Breast epithelium (tissue), 4 donors: ENCODE data around the gene ZNF772. TPM values are rescaled to one million over a fixed set of nuclear protein-coding genes. Genes with fewer than 3 reads are reported as not detected.
"Not testable (repeated sequence)": the region's sequence is repeated elsewhere in the genome, so short reads cannot be mapped to it uniquely, and the experiment has no call there.

ENCODE experiments used
- DNase-seq, 2 donors: peaks; one replicate each; pipeline ENCODE4 v3.0.0-alpha.2; 2019; ENCODE audit warnings: low spot score in 2 of 2
- H3K27ac ChIP-seq, 2 donors: fragments of 200-600 bp; sonication (generic) in 1 of 2; one replicate each; pipeline ENCODE4 v1.5.1; 2016 to 2019; ENCODE audit warnings: mild to moderate bottlenecking in 1 of 2
- H3K27me3 ChIP-seq, 2 donors: fragments of 200-600 bp; sonication (generic) in 1 of 2; one replicate each; pipeline versions ENCODE4 v1.5.1 to v1.6.0; 2017 to 2019; ENCODE audit warnings: control low read depth in 1 of 2, mild to moderate bottlenecking in 1 of 2
- H3K36me3 ChIP-seq: fragments of 200-600 bp; one replicate; pipeline ENCODE4 v1.5.1; 2019
- H3K4me1 ChIP-seq, 2 donors: fragments of 200-600 bp; sonication (generic); one replicate each; pipeline ENCODE4 v1.5.1; 2016 to 2019; ENCODE audit warnings: control low read depth in 1 of 2
- H3K4me3 ChIP-seq, 3 donors: fragments of 200-600 bp; sonication (generic); 1 replicate in 2 of 3; 2 replicates in 1 of 3; pipeline ENCODE4 v1.5.1; 2016 to 2019; ENCODE audit warnings: mild to moderate bottlenecking in 3 of 3, moderate library complexity in 2 of 3
- H3K9me3 ChIP-seq, 2 donors: fragments of 200-600 bp; sonication (generic) in 1 of 2; one replicate each; pipeline ENCODE4 v1.5.1; 2016 to 2019; ENCODE audit warnings: control low read depth in 1 of 2
- POLR2A ChIP-seq: fragments of 450-650 bp; IDR thresholded peaks from one replicate; pipeline ENCODE4 v1.6.1; 2016; ENCODE audit warnings: antibody characterized with exemption, mild to moderate bottlenecking, moderate library complexity
- POLR2AphosphoS5 ChIP-seq, 3 donors: sonication (generic); formaldehyde crosslinking; IDR thresholded peaks; one replicate each; pipeline ENCODE4 v1.6.1; 2017; ENCODE audit warnings: antibody characterized with exemption in 3 of 3
- intact Hi-C: fragments of 100-400 bp; cut with DNase I; formaldehyde crosslinking; loops from one replicate; pipeline ENCODE4 v1.15.1; 2023; ENCODE audit warnings: low total_unique reads
- total RNA-seq, 3 donors: library from RNA; depleted of rRNA; stranded (reverse); fragments of >200 nt; gene quantifications; one replicate each; pipeline ENCODE4 v1.1.0, GENCODE V29; 2016
- TF ChIP-seq, protein P1 (sequence below), 3 donors: fragments of 450-650 bp; IDR thresholded peaks; one replicate each; pipeline ENCODE4 v1.5.1; 2016 to 2017; ENCODE audit warnings: antibody characterized with exemption in 3 of 3, mild to moderate bottlenecking in 3 of 3, moderate library complexity in 3 of 3

Gene ZNF772
- total RNA-seq, 3 donors from 2014 or later, result 8.5 to 26.9 (median 19.7) TPM

DNA sequence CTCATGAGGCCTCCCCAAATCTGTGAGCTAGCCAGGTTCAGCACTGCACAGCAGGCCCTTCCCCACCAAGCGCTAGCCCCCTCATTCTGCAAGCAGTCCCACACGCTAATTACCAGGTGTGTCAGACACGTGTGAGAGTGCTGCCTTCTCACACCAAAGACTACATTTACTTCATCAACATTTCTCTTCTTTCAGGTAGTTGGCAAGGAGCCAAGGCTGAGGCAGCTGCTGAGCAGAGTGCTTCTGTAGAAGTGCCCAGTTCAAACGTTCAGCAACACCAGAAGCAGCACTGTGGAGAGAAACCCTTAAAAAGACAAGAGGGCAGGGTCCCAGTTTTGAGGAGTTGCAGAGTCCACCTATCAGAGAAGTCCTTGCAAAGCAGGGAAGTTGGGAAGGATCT is 28.8 kb upstream of the ZNF772 start:
- TF ChIP-seq, protein P1, sequence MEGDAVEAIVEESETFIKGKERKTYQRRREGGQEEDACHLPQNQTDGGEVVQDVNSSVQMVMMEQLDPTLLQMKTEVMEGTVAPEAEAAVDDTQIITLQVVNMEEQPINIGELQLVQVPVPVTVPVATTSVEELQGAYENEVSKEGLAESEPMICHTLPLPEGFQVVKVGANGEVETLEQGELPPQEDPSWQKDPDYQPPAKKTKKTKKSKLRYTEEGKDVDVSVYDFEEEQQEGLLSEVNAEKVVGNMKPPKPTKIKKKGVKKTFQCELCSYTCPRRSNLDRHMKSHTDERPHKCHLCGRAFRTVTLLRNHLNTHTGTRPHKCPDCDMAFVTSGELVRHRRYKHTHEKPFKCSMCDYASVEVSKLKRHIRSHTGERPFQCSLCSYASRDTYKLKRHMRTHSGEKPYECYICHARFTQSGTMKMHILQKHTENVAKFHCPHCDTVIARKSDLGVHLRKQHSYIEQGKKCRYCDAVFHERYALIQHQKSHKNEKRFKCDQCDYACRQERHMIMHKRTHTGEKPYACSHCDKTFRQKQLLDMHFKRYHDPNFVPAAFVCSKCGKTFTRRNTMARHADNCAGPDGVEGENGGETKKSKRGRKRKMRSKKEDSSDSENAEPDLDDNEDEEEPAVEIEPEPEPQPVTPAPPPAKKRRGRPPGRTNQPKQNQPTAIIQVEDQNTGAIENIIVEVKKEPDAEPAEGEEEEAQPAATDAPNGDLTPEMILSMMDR (IDR thresholded peaks at IDR 0.05), result no peak
- TF ChIP-seq POLR2AphosphoS5 (IDR thresholded peaks at IDR 0.05) (no peak), POLR2A (no peak)
- no peaks in the 10 kb centered on the region for H3K4me1 ChIP-seq
- peak overlapping the region in 1 of 3 donors; percentile 8 for H3K4me3 ChIP-seq
- DNase-seq, result no peak
- H3K27ac ChIP-seq, result no peak overlapping the region
- H3K9me3 ChIP-seq, result peaks cover 58 to 79% of the 10 kb centered on the region in 2 donors
- no peaks in the 10 kb centered on the region for H3K27me3 ChIP-seq
- intact Hi-C loops, result no loop called here
- H3K36me3 ChIP-seq, result peaks cover 17% of the 10 kb centered on the region

DNA sequence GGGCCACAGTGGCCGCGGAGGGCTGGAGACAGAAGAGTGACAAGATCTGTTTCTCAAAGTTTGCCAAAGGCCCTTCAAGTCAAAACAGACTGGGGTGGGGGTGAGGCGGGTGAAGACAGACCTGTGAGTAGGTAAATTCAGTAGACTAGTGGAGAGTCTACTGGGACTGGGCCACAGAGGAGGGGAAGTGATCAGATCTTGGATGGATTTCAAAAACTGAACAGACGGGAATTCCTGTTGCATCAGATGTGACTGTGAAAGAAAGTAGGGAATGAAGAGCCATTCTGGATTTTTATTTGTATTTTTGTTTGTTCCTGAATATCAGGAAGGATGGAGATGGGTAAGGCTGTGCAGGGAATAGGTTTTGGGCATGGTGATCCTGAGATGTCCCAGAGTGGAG is 23.0 kb upstream of the ZNF772 start:
- H3K27me3 ChIP-seq, H3K4me1 ChIP-seq, DNase-seq, H3K36me3 ChIP-seq, intact Hi-C loops, H3K27ac ChIP-seq: not testable (repeated sequence)
- H3K9me3 ChIP-seq, result peaks cover 28 to 35% of the 10 kb centered on the region in 2 donors
- H3K4me3 ChIP-seq, result peak overlapping the region; percentile 79 to 86 (median 83)

DNA sequence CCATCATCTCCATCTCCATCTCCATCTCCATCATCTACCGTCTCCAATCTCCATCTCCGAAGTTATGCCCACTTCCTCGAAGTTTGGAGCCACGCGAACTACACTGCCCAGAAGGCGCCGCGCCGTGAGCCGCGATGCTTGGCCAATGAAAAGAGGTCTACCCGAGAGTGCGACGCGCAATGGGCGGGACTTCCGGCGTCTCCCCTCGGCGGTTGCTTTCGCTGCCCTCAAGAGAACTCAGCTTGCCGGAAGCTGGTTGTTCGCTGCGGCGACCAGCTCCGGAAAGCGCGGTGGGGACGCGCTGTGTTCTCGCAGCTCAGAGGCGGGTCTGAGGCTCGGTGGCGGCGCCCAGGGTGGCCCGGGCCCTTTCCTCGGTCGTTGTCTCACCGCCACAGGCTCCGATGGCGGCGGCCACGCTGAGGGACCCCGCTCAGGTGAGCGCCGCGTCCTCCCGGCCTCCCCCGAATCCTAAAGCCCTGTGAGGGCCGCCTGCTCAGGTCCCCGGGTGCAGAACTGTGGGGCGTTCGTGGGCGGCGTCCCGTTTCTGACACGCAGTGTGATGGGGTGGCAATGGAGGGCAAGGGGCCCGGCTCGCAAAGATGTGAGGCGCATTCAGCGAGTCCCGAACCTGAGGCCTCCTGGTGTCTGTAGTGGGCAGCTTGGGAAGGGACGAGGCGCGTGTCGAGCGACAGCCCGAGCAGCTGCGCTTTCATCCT is 22.5 kb upstream of the ZNF772 start, which contains the start of gene ZNF773:
ZNF773 (plus strand) TSS at position 259 of the 716 bp plus-strand sequence; CDS start at position 402, 143 bp downstream.
- peak within 1 kb of the TSS; percentile 90 to 97 for H3K27ac ChIP-seq
- H3K36me3 ChIP-seq, result not testable (repeated sequence)
- TF ChIP-seq POLR2AphosphoS5 (IDR thresholded peaks at IDR 0.05) (peak in 2 of 3 donors; percentile 46 to 87), POLR2A (peak; percentile 30)

DNA sequence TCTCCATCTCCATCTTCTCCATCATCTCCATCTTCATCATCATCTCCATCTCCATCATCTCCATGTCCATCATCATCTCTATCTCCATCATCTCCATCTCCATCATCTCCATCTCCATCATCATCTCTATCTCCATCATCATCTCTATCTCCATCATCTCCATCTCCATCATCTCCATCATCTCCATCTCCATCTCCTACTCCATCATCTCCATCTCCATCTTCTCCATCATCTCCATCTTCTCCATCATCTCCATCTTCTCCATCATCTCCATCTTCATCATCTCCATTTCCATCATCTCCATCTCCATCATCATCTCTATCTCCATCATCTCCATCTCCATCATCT is 21.9 kb upstream of the ZNF772 start:
- H3K36me3 ChIP-seq, H3K27ac ChIP-seq, DNase-seq, H3K4me1 ChIP-seq, intact Hi-C loops, H3K27me3 ChIP-seq: not testable (repeated sequence)
- H3K9me3 ChIP-seq, result peaks cover 30 to 35% of the 10 kb centered on the region in 2 donors
- peak overlapping the region in 1 of 3 donors; percentile 86 for H3K4me3 ChIP-seq

More for the DNA sequence above, 22.5 kb upstream of the ZNF772 start, which contains the start of gene ZNF773:
- Histone ChIP-seq H3K9me3 (peaks cover 30 to 32% of the 10 kb centered on the region in 2 donors), H3K4me3 (peak within 1 kb of the TSS; percentile 79 to 86 (median 83))
- H3K4me1 ChIP-seq, intact Hi-C loops, H3K27me3 ChIP-seq: not testable (repeated sequence)
- DNase-seq, result peak; percentile 91 to 95

DNA sequence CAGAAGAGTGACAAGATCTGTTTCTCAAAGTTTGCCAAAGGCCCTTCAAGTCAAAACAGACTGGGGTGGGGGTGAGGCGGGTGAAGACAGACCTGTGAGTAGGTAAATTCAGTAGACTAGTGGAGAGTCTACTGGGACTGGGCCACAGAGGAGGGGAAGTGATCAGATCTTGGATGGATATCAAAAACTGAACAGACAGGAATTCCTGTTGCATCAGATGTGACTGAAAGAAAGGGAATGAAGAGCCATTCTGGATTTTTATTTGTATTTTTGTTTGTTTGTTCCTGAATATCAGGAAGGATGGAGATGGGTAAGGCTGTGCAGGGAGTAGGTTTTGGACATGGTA is 10.9 kb upstream of the ZNF772 start:
- H3K27ac ChIP-seq, H3K36me3 ChIP-seq, H3K4me1 ChIP-seq, DNase-seq, H3K27me3 ChIP-seq, intact Hi-C loops: not testable (repeated sequence)
- Histone ChIP-seq H3K4me3 (peak overlapping the region in 2 of 3 donors; percentile 13 to 17), H3K9me3 (peaks cover 11 to 26% of the 10 kb centered on the region in 2 donors)

DNA sequence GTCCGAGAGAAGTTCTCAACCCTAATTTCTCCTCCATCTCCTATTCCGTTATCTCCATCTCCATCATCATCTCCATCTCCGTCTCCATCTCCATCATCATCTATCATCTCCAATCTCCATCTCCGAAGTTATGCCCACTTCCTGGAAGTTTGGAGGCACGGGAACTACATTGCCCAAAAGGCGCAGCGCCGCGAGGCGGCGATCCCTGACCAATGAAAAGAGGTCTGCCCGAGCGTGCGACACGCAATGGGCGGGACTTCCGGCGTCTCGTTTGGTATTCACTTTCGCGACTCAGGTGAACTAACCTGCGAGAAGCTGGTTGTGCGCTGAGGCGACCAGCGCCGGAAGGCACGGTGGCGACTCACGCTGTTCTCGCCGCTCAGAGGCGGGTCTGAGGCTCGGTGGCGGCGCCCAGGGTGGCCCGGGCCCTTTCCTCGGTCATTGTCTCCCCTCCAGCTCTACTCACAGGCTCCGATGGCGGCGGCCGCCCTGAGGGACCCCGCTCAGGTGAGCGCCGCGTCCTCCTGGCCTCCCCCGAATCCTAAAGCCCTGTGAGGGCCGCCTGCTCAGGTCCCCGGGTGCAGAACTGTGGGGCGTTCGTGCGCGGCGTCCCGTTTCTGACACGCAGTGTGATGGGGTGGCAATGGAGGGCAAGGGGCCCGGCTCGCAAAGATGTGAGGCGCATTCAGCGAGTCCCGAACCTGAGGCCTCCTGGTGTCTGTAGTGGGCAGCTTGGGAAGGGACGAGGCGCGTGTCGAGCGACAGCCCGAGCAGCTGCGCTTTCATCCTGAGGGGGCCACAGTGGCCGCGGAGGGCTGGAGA is 10.3 kb upstream of the ZNF772 start, which contains the start of gene ZNF419:
ZNF419 (plus strand) TSS at position 274 of the 822 bp plus-strand sequence; CDS start at position 475, 201 bp downstream.
- peak; percentile 54 to 87 (median 74) for TF ChIP-seq POLR2AphosphoS5 (IDR thresholded peaks at IDR 0.05)
- peak; percentile 94 for DNase-seq
- Histone ChIP-seq H3K27ac (peak within 1 kb of the TSS; percentile 93 to 96), H3K9me3 (peaks cover 5 to 20% of the 10 kb centered on the region in 2 donors), H3K4me3 (peak within 1 kb of the TSS; percentile 93 to 100 (median 94))
- H3K27me3 ChIP-seq, H3K4me1 ChIP-seq, H3K36me3 ChIP-seq, intact Hi-C loops: not testable (repeated sequence)

DNA sequence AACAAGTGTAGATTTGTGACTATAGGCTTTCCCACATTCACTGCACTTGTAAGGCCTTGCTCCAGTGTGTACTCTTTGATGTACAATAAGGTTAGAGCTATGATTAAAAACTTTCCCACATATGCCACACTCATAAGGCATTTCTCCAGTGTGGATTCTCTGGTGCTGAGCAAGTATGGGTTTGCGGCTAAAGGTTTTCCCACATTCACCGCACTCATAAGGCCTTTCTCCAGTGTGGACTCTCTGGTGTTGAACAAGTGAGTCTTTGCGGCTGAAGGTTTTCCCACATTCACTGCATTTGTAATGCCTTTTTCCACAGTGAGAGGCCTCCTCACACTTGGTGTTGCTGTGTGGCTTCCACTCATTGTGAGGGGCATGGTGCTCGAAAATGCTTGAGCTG is 3.7 kb downstream of the ZNF772 start:
- H3K9me3 ChIP-seq, result peaks cover 75 to 82% of the 10 kb centered on the region in 2 donors
- peaks cover 4 to 7% of the 10 kb centered on the region in 2 donors for H3K4me1 ChIP-seq
- no peak for DNase-seq
- intact Hi-C loops, result no loop called here
- peaks cover 27% of the 10 kb centered on the region for H3K36me3 ChIP-seq
- TF ChIP-seq, protein P1 (IDR thresholded peaks at IDR 0.05), result no peak
- TF ChIP-seq POLR2A, result no peak
- no peak for TF ChIP-seq POLR2AphosphoS5 (IDR thresholded peaks at IDR 0.05)
- no peaks in the 10 kb centered on the region for H3K27me3 ChIP-seq
- no peak overlapping the region for H3K4me3 ChIP-seq
- H3K27ac ChIP-seq, result no peak overlapping the region
